GM12801 (cell line): ENCODE data around the gene PWWP2B.

Experiments used
- TF ChIP-seq, protein P1 (sequence below): IDR thresholded peaks from one replicate; pipeline ENCODE4 v1.5.1; 2011; ENCODE audit warnings: control low read depth; ENCODE audit not compliant: insufficient read length; ENCODE audit errors: extremely low read depth

The PWWP2B gene

GRCh38 chr10:132440791-132441565 lies 44.0 kb downstream of the PWWP2B start:
- TF ChIP-seq, protein P1, sequence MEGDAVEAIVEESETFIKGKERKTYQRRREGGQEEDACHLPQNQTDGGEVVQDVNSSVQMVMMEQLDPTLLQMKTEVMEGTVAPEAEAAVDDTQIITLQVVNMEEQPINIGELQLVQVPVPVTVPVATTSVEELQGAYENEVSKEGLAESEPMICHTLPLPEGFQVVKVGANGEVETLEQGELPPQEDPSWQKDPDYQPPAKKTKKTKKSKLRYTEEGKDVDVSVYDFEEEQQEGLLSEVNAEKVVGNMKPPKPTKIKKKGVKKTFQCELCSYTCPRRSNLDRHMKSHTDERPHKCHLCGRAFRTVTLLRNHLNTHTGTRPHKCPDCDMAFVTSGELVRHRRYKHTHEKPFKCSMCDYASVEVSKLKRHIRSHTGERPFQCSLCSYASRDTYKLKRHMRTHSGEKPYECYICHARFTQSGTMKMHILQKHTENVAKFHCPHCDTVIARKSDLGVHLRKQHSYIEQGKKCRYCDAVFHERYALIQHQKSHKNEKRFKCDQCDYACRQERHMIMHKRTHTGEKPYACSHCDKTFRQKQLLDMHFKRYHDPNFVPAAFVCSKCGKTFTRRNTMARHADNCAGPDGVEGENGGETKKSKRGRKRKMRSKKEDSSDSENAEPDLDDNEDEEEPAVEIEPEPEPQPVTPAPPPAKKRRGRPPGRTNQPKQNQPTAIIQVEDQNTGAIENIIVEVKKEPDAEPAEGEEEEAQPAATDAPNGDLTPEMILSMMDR: no peak

DNA sequence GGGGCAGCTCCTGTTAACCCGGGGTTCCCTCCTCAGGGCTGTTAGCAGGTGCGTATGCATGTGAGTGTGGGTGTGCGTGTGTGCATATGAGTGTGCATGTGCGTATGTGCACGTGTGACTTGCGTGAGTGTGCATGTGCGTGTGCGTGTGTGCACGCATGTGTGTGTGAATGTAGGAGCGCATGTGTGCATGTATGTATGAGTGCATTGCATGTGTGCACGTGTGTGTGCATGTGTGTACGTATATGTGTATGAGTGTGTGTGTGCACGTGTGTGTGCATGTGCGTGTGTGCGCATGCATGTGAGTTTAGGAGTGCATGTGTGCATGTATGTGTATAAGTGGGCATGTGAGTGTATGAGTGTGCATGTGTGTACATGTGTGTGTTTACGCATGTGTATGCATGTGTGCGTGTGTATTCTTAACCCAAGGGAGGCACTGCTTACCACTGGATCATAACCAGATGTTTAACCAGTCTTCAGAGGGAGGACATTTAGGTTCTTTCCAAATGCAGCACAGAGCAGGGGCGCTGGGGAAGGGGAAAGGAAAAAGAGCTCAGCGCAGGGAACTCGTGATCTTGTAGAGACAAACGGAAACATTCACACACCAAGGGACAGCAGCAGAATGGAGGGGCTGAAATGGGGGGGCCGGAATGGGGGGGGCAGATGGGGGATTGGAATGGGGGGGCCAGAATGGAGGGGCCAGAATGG lies 45.0 kb downstream of the PWWP2B start:
- TF ChIP-seq, protein P1: no peak

- TF ChIP-seq, protein P1: no peak
Observed at GRCh38 chr10:132442636-132443035, 45.6 kb downstream of the PWWP2B start.

DNA sequence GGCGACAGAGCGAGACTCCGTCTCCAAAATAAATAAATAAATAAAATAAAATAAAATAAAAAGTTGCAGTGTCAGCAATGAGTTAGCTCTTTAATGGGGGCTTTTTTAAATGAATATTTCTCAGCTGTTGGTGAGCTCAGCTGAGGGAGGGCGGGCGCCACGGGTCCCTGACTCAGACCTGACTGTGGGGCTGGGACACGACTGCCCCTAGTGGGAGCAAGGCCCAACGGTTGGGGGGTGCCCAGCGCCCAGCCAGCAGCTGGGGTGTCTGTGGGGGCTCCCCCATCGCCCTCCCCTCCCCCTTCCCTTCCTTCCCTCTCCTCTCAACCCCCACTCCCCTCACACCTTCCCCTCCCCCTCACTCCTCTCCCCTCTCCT lies 46.6 kb downstream of the PWWP2B start:
- TF ChIP-seq, protein P1: no peak

DNA sequence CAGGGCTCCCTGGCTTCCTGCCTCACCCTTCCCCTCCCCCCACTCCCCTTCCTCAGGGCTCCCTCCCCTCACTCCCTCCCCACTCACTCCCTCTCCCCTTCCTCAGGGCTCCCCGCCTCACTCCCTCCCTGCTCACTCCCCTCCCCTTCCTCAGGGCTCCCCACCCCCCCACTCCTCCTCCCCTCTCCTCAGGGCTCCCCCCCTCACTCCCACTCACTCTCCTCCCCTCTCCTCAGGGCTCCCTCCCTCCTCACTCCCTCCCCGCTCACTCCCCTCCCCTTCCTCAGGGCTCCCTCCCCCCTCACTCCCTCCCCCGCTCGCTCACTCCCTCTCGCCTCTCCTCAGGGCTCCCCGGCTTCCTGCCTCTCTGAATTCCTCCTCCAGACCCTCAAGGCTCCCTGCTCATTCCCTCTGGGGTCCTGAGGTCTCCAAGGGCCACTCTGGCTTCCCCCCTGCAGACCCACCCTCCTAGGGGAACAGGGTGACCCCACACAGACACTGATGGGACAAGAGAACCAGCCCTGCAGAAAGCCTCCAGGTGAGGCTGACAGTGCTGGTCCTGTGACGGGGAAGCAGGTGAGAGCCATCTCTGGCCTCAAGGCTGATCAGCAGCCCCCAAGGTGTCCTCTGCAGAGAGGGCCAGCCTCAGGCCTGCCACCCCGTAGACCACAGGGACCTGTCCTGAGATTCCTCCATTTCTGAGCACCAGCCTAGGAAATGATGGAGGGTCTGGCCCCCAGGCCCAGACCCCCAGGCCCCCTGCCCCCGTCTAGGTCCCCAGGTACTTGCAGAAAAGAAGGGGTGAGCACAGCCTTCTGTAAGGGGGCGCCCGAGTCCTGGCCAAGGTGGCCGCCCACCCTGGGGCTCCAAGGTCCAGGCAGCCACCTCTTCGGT lies 47.2 kb downstream of the PWWP2B start:
- TF ChIP-seq, protein P1: no peak

DNA sequence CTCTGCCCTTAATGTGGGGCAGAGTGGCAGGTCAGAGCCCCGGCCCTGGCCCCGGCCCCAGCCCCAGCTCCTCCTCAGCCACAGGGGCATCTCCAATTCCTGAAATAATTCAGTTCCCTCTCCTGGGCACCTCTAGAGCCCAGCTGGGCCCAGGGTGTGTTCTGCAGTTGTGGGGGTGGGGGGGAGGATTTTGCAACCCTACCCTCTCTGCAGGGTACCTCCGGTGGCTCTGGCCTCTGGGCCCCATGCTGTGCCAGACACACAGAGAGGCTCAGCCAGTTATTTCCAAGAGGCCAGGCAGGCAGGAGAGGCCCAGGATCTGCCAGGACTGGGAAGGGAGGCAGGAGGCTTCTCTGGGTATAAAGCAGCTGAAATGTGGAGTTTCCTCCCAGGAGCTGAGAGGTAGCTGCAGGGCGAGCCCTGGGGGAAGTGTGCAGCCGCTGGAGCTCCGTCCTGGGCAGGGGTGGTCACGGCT lies 47.9 kb downstream of the PWWP2B start:
- TF ChIP-seq, protein P1: no peak
